ENCODE measurements around the gene MSANTD3.

The MSANTD3 gene

DNA sequence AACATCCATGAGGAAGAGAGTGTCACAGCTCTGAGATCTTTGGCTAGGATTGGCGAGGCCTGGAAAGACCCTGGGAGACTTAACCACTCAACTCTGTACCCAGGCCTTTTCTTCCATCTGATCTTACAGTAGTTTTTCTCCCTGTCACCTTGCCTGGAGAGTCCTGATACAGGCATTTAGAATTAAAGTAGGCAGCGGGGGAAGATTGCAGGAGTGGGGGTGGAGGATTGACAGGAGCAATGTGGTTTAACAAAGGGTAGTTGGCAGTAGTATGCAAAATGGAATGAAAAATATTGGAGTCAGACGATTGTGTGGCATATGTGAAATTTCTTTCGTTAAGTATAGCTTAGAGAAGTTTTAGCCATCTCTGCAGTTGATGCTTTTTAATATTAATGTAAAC lies 62.9 kb downstream of the MSANTD3 start:
- DNase-seq (ENCODE audit: extremely low spot score): no peak
- ChIA-PET POLR2A (no interaction called here), CTCF (no interaction called here)
- TF ChIP-seq, protein P1, sequence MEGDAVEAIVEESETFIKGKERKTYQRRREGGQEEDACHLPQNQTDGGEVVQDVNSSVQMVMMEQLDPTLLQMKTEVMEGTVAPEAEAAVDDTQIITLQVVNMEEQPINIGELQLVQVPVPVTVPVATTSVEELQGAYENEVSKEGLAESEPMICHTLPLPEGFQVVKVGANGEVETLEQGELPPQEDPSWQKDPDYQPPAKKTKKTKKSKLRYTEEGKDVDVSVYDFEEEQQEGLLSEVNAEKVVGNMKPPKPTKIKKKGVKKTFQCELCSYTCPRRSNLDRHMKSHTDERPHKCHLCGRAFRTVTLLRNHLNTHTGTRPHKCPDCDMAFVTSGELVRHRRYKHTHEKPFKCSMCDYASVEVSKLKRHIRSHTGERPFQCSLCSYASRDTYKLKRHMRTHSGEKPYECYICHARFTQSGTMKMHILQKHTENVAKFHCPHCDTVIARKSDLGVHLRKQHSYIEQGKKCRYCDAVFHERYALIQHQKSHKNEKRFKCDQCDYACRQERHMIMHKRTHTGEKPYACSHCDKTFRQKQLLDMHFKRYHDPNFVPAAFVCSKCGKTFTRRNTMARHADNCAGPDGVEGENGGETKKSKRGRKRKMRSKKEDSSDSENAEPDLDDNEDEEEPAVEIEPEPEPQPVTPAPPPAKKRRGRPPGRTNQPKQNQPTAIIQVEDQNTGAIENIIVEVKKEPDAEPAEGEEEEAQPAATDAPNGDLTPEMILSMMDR (IDR thresholded peaks at IDR 0.05; ENCODE audit: control extremely low read depth, extremely low read depth, low read depth, missing control alignments): no peak

DNA sequence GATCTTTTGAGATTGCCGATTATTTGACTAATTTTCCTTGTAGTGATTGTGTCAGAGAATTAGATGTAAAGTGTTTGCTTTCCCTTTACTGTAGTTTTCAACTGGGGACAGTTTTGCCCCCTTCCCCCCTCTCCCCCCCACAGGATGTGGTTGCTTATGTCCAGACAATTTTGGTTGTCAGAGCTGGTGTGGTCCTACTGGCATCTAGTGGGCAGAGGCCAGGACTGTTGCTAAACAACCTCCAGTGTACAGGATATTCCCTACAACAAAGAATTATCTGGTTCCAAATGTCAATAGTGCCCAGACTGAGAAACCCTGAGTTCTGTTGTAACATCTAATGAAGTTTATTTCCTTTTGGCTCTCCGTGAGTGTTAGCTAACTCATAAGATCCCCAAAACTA lies 66.0 kb downstream of the MSANTD3 start:
- ChIA-PET CTCF (interaction anchor here (0.9 kb wide), 1 partner anchor 16 kb away, joined by 3 read pairs; no protein-coding TSS in a partner anchor), POLR2A (no interaction called here)
- DNase-seq (ENCODE audit: extremely low spot score): no peak
- TF ChIP-seq, protein P1 (IDR thresholded peaks at IDR 0.05; ENCODE audit: control extremely low read depth, extremely low read depth, low read depth, missing control alignments): no peak

DNA sequence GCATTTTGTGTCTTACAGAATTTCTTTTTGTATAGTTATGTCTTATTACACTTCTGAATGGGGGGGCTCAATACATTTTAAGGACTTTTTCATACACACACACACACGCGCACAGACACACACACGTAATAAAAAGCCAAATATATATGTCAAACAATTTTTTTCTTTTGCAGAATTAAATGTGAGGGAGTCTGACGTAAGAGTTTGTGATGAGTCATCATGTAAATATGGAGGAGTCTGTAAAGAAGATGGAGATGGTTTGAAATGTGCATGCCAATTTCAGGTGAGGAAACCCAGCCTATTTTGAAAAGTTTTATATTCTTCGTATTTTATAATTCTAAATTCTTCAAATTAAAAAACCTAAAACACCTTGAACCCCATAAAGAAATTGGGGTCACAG lies 71.6 kb downstream of the MSANTD3 start:
- TF ChIP-seq, protein P1 (IDR thresholded peaks at IDR 0.05; ENCODE audit: control extremely low read depth, extremely low read depth, low read depth, missing control alignments): no peak
- POLR2A ChIA-PET: no interaction called here
- CTCF ChIA-PET: no interaction called here
- DNase-seq (ENCODE audit: extremely low spot score): no peak

DNA sequence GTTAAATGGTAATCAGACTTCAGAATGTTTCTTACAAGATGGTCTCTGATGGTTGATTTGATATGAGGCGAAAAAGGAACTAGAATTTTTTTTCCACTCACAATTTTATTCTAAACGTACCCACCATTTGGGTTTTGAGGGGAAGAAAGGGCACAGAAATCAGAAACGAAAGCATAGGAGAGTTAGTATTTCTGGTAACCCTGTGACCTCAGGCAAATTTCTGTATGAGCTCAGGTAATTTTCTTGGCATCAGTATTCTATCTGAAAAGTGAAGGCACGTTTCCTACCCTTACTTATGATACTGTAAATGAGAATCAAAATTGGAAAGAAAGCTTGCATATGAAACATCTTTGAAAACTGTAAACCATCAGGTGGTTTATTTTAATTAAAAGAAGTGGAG lies 72.5 kb downstream of the MSANTD3 start:
- POLR2A ChIA-PET: no interaction called here
- DNase-seq (ENCODE audit: extremely low spot score): no peak
- TF ChIP-seq, protein P1 (IDR thresholded peaks at IDR 0.05; ENCODE audit: control extremely low read depth, extremely low read depth, low read depth, missing control alignments): no peak
- CTCF ChIA-PET: no interaction called here

GRCh38 chr9:100499866-100500265 lies 72.9 kb downstream of the MSANTD3 start:
- DNase-seq (ENCODE audit: extremely low spot score): no peak
- ChIA-PET POLR2A (no interaction called here), CTCF (no interaction called here)
- TF ChIP-seq, protein P1 (IDR thresholded peaks at IDR 0.05; ENCODE audit: control extremely low read depth, extremely low read depth, low read depth, missing control alignments): no peak

All from GM10248 (cell line).